ENCODE data around the gene MPHOSPH6. TPM values are rescaled to one million over a fixed set of nuclear protein-coding genes. Genes with fewer than 3 reads are reported as not detected.

MPHOSPH6 gene
- total RNA-seq, 1 donor from 2014 or later, result 24.3 TPM

- ATAC-seq (no peak), DNase-seq (no peak)
- no peaks in the 10 kb centered on the region for H3K36me3 ChIP-seq
- no peaks in the 10 kb centered on the region for H3K4me1 ChIP-seq
- no peak overlapping the region for H3K27ac ChIP-seq
- TF ChIP-seq CTCF (IDR thresholded peaks at IDR 0.05), result no peak
- H3K9me3 ChIP-seq, result no peaks in the 10 kb centered on the region
- intact Hi-C loops (cut with DNase I), result no loop called here
- no peak overlapping the region for H3K4me3 ChIP-seq
- peaks cover 12% of the 10 kb centered on the region for H3K27me3 ChIP-seq
Measured at GRCh38 chr16:82175627-82176026, 5.6 kb upstream of the MPHOSPH6 start.

- Histone ChIP-seq H3K27me3 (peaks cover 12% of the 10 kb centered on the region), H3K27ac (no peak overlapping the region), H3K36me3 (peaks cover 18% of the 10 kb centered on the region), H3K4me3 (no peak overlapping the region), H3K9me3 (no peaks in the 10 kb centered on the region), H3K4me1 (peaks cover 13% of the 10 kb centered on the region)
- no peak for ATAC-seq
- TF ChIP-seq CTCF (IDR thresholded peaks at IDR 0.05), result no peak
- no peak for DNase-seq
- intact Hi-C loops (cut with DNase I), result no loop called here
Measured at GRCh38 chr16:82167670-82168069, 2.4 kb downstream of the MPHOSPH6 start.

- ATAC-seq, result no peak
- peaks cover 48% of the 10 kb centered on the region for H3K36me3 ChIP-seq
- peaks cover 9% of the 10 kb centered on the region for H3K4me1 ChIP-seq
- H3K27me3 ChIP-seq, result no peaks in the 10 kb centered on the region
- intact Hi-C loops (cut with DNase I), result no loop called here
- H3K27ac ChIP-seq, result no peak overlapping the region
- H3K9me3 ChIP-seq, result no peaks in the 10 kb centered on the region
- no peak overlapping the region for H3K4me3 ChIP-seq
- no peak for DNase-seq
- no peak for TF ChIP-seq CTCF (IDR thresholded peaks at IDR 0.05)
Measured at GRCh38 chr16:82160226-82160625, 9.8 kb downstream of the MPHOSPH6 start.

- intact Hi-C loops (cut with DNase I), result no loop called here
- Histone ChIP-seq H3K4me3 (no peak overlapping the region), H3K27me3 (no peaks in the 10 kb centered on the region), H3K4me1 (peaks cover 9% of the 10 kb centered on the region), H3K27ac (peak overlapping the region; percentile 55), H3K9me3 (no peaks in the 10 kb centered on the region), H3K36me3 (peaks cover 31% of the 10 kb centered on the region)
- TF ChIP-seq CTCF (IDR thresholded peaks at IDR 0.05), result no peak
- ATAC-seq (no peak), DNase-seq (no peak)
Measured at GRCh38 chr16:82157836-82158235, 12.2 kb downstream of the MPHOSPH6 start.

GRCh38 chr16:82157534-82157812, 12.6 kb downstream of the MPHOSPH6 start:
- TF ChIP-seq CTCF (IDR thresholded peaks at IDR 0.05), result no peak
- Histone ChIP-seq H3K36me3 (peaks cover 28% of the 10 kb centered on the region), H3K4me1 (peaks cover 9% of the 10 kb centered on the region), H3K27me3 (no peaks in the 10 kb centered on the region), H3K4me3 (no peak overlapping the region), H3K9me3 (no peaks in the 10 kb centered on the region), H3K27ac (peak overlapping the region; percentile 55)
- no peak for DNase-seq
- no peak for ATAC-seq
- intact Hi-C loops (cut with DNase I), result no loop called here

- DNase-seq (no peak), ATAC-seq (no peak)
- no peaks in the 10 kb centered on the region for H3K27me3 ChIP-seq
- no peak for TF ChIP-seq CTCF (IDR thresholded peaks at IDR 0.05)
- no peaks in the 10 kb centered on the region for H3K9me3 ChIP-seq
- H3K27ac ChIP-seq, result peak overlapping the region; percentile 55
- intact Hi-C loops (cut with DNase I), result no loop called here
- peaks cover 23% of the 10 kb centered on the region for H3K36me3 ChIP-seq
- peaks cover 9% of the 10 kb centered on the region for H3K4me1 ChIP-seq
- no peak overlapping the region for H3K4me3 ChIP-seq
Measured at GRCh38 chr16:82156761-82157533, 13.1 kb downstream of the MPHOSPH6 start.

All from upper lobe of right lung (tissue), 1 donor.